T1000 (cell line): ENCODE measurements around the gene GRIK1.

Experiments
- DNase-seq: peaks from one replicate; lab custom pipeline; 2025; ENCODE audit warnings: mixed read lengths; lab: John Stamatoyannopoulos, UW

Gene GRIK1

DNA sequence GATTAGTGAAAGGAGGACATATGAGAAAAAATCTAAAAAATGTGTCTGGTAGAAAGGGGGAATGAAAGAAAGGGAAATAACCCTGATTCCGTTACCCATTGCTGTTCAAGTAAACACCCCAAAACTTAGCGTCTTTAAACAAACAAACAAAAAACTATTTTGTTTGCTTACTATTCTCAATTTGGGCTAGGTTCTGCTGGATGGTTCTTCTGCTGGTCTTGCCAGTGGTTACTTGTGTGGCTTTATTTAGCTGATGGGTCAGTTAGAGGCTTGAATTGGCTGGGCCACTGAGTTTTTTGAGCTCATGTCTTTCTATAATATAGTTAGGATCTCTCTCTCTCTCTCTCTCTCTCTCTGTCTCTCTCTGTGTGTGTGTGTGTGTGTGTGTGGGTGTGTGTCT lies 112.1 kb downstream of the GRIK1 start:
- no peak for DNase-seq

DNA sequence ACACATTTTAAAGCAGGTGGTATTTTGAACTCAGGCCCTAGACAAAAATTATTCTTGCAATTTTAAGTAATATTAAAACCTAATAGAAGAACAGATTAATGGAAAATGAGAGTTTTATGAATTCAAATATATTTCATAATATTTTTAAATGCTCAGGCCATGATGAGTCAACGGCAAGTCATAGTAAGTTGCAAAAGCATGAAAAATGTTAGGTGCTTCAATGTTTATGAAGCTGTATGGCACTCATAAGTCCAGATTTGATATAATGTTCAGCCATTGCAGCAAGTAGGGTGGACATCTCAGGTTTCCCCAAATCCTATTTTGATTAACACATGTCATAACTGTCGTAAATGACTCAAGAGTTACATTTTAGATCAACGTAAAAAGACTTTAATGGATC lies 112.6 kb downstream of the GRIK1 start:
- no peak for DNase-seq

GRCh38 chr21:29826386-29826785 lies 113.4 kb downstream of the GRIK1 start:
- DNase-seq: no peak

- no peak for DNase-seq
Observed at GRCh38 chr21:29825936-29826335, 113.9 kb downstream of the GRIK1 start.

GRCh38 chr21:29825345-29825744 lies 114.5 kb downstream of the GRIK1 start:
- no peak for DNase-seq

- DNase-seq: no peak
Observed at GRCh38 chr21:29822064-29822463, 117.7 kb downstream of the GRIK1 start.

DNA sequence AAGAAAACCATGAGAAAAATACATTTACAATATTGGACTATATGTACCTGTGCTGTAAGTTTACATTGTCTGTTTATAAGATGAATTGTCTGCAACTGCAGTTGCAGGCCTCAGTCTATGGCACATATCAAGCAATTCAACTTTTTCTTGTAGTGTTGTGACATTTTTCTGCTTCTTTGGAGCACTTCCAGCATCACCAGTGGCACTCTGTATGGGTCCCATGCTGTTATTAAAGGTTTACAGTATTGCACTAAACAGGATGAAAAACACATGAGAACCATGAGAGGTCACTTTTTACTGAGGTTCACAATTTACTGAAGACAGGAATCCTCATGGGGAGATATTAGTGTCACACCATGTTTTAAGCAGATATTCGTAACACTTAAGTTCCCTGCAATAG lies 118.6 kb downstream of the GRIK1 start:
- DNase-seq: no peak

GRCh38 chr21:29819675-29820326 lies 120.0 kb downstream of the GRIK1 start:
- no peak for DNase-seq

DNA sequence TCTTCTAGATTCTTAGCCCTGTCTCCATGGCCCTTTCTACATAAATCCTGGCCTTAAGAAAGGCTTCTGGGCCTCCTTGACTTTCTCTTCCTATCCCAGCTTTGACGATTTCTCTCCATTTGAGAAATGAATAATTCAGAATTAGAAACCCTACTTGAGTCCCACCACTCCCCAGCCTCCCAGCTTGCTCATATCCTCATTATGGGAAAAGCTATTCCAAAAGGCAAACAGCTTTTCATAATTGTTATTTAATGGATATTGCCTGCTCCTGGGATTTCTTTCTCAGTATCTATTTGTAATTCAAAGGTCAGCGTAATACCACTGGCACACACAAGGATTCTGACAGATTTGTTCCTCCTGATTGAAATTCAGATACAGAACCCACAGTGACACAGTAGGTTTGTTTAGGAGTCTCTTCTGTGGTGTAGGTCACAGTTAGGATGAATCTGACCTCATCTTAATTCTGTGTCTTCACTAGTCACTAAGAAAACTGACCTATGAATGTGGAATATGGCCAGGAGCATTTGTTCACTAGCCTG lies 121.3 kb downstream of the GRIK1 start:
- no peak for DNase-seq

- DNase-seq: no peak
Observed at GRCh38 chr21:29817450-29817849, 122.3 kb downstream of the GRIK1 start.

GRCh38 chr21:29812947-29813346 lies 126.8 kb downstream of the GRIK1 start:
- no peak for DNase-seq

- no peak for DNase-seq
Observed at GRCh38 chr21:29810871-29811270, 128.9 kb downstream of the GRIK1 start.

DNA sequence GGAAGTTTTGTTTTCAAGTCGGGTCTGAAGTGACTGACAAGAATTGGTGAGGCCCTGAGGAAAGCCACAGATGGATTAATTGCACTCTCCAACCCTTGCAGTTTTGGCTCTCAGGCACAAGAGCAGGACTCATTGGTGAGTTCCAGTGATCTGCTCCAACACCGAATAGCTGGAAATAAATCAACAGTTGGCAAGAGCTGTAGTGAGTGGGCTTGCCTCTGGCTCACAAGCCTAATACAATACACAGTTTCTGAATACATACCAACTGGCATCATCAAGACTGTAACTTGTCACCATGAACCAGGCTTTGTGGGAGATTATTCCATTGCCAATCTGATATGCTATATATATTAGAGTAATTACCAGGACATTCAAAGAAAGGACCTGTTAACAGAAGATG lies 131.6 kb downstream of the GRIK1 start:
- DNase-seq: no peak

- DNase-seq: no peak
Observed at GRCh38 chr21:29805105-29805504, 134.7 kb downstream of the GRIK1 start.

DNA sequence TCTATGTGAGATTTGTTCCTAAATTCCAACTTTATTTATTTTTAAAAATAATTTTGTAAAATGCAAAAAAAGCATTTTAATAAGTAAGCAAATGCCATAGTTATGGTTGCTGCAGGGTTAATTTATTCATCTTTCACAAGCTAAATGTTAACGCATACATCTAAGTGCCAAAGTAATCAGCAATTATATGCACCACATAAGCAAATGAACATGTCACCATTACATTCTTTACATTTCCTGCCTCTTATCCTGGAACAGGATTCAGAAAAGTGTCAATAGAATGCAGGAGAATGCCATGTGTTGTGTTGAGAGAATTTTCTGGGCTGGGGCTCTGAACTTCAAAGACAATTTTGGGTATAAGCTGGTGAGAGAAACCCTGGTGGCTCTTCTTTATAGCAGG lies 136.6 kb downstream of the GRIK1 start:
- no peak for DNase-seq

GRCh38 chr21:29801122-29801521 lies 138.7 kb downstream of the GRIK1 start:
- no peak for DNase-seq

- DNase-seq: no peak
Observed at GRCh38 chr21:29800056-29800455, 139.7 kb downstream of the GRIK1 start.

GRCh38 chr21:29798840-29799239 lies 141.0 kb downstream of the GRIK1 start:
- DNase-seq: no peak

GRCh38 chr21:29797155-29797554 lies 142.6 kb downstream of the GRIK1 start:
- DNase-seq: no peak

GRCh38 chr21:29793712-29794111 lies 146.1 kb downstream of the GRIK1 start:
- DNase-seq: no peak

DNA sequence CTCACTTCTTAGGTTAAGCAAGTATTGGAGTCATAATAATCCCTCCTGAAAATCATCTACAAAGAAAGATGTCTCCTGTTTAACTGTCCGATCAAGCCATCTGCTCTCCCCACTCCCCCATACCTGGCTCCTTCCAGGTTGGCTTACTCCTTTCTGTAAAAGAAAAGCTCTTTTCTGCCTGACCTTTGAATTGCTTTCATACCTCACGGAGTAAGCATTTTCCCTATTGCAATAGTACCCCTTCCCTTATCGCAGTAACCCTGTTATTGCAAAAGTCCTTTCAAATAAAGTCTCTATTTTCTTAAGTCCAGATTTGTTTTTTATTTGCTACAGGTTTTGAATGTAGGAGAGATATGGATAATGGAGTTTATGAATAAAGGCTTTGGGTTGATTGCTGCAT lies 150.4 kb downstream of the GRIK1 start:
- no peak for DNase-seq

GRCh38 chr21:29788752-29789151 lies 151.0 kb downstream of the GRIK1 start:
- DNase-seq: no peak

DNA sequence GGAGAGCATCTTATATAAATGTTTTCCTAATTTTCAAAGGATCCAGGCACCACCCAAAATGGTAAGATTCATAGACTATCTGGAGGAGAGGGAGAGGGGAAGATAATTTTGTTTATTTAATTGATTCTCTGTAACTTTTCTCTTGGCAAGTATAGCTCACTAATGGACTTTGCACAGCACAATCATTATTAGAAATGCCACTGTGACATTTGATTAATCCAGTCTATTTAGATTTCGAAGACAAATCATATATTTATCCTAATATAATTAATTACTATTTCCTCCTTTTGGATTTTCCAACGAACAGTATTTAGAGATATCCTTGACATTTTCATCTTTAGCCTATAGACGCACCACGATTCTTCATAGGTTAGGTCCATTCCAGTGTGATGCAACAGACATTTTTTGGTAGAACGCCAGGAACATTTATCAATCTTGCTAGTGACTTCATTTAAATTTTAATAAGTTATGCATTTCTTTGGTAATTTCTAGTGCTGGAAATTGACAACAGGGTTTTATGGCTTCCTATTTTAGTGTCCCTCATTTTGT lies 152.4 kb downstream of the GRIK1 start:
- DNase-seq: no peak
